Measurements from ENCODE around the gene DIPK1A.

The DIPK1A gene

DNA sequence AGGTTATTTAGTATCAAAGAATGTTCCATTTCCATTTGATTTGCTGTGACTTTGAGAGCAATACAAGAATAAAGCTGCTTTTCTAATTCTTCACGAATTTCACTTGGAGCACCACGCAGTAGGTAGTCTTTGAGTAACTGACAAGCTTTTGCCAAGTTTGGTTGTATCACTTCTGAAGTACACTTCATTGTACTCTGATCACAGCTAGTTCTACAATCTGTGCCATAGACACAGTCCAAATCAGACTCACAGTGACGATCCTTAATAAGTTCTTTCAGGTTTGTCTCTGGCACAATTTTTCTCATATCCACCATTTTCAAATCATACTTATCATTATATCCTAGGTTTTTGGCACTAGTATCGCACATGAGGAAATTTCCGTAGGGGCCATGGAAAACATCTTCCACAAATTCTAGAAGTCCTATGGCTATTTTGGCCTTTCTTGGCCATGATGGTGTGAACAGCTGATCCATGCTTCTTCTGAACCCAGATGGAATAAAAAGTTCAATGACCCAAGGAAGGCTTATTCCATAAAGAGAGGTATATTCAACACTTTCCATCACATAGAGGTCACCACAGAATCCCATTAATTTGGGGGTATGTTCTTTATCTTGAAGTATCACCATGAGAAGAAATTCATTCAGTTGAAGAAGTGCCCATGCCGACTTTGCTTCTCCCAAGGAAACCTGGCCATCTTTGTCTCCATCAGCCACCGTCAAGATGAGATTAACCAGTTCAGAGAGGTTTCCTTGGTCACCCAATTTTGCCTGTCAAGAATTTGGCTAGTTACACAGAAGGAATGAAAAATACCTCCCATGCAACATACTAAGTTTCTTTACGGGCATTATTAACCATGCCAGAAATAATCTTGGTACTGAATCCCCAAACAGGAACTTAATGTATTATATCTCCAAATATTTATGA is 117.6 kb downstream of the DIPK1A start:
- DNase-seq = no peak

DNA sequence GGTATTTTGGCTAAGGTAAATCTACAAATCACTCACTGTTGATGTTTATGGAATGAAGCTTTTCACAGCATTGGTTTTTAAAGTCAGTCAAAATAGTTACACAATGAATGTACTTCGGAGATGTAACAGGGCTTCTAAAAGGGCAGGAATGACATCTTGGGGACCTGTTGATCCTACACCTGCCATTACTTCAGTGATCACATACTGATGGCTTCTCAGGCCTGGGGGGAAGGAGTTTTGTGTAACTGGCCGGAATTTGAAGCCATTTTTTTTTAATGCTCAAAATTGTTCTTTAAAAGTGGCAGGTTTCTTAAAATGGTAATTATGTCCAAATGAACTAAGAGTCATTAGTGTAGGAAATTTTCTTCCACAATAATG is 118.2 kb downstream of the DIPK1A start:
- DNase-seq = no peak

DNA sequence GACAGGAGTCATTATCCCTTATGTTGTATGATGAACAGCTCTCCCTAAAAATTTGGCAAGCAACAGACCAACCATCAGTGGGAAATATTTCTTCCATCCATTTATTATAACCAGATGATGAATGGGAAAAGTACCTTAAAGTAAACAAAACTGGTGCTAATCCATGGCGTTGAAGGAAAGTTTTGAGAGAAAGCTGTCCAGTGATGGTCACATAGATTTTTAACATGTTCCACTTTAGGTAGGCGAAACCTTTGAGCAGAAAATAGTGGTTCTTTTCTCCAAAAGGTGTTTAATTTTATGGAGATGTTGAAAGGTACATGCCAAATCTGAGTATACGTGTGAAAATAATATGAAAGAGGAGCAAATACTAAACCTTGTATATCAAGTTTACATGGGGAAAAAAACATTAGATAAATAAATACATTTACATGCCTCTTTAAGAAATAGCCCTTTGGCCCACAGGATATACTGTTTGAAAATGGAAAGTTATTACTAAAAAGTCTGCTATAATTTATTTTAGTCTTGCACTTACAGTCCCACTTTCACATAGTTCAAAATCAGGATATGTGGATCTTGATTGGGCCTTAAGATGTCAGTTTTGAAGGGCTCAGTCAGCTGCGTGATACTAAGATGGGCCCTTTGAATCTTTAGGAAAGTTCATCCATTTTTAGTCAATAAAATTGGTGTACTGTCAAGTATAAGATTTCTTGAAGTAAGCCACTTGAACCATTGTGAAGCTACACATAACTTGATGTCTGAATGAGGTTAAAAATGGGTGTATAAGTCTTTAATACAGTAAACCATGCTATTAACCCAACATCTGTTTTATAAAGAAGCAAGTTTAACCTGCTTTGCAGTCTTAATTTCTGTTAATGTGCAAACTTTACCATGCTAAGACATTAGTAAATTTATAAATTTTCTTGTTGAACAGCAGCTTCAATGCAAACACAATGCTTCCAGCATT is 118.9 kb downstream of the DIPK1A start:
- no peak for DNase-seq

- DNase-seq = no peak
These were observed 120.7 kb downstream of the DIPK1A start for GRCh38 chr1:92840600-92840999.

DNA sequence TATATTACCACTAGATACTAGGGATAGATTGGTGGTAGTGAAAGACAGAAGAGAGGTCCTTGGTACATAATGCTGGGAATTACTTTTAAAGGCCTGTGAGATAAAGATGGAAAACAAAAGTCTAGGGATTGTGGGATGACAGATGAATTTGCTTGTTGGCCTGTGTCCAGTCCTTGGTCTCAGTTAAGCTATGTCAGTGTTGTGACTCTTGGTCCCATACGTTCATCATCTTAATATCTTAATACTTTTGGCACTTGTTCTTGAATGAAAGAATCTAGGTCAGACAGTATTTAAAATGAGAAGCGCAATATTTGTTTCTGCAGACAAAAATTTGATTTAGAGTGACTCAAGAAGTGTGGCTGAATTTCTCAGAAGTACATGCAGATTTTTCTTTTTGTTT is 121.8 kb downstream of the DIPK1A start:
- no peak for DNase-seq

DNA sequence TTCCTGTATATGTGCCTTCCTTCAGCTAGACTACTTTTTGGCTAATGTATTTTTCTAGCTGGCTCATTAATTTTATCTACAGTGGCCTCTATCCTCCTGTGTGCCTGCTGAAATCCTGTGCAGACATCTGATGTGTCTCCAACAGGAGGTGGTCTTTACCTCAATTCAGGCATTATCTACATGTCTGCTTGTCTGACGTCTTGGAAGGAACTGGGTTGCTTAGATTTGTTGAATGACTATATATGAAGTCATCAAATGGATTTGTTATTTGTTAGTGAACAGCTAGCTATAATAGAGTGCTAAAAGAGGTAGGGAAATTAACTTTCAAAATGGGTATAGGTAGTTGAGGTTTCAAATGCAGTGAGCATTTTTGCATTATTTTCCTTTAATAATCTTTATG is 122.7 kb downstream of the DIPK1A start:
- no peak for DNase-seq

DNA sequence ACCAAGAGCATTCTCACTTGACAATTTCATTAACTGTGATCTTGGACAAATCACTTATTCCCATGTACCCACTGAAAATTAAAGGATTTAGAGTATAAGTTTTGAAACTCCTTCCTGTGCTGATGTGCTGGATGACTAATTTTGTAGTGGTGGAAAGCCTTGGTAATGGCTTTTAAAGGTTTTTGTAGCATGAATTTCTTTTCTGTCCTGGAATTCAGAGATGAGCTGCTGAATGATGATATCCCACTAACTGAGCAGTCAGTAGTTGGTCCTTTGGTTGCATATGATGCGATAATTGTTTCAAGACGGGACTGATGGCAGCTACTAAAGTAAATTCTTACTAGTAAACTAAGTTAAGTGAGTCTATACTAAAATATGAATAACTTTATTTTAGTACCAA is 124.2 kb downstream of the DIPK1A start:
- no peak for DNase-seq

DNA sequence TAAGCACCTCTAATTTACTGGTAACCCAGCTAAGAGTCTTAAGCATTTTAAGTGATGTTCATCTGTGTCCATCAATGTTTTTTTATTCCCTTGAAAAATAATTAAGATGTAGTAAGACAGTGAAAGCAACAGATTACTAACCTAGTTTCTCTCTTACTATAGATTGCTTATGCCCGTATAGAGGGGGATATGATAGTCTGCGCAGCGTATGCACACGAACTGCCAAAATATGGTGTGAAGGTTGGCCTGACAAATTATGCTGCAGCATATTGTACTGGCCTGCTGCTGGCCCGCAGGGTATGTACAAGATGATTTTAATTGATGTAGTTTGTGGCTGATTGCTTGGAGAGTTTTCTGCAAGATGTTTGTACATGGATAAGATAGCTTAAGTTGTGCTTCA is 126.6 kb downstream of the DIPK1A start:
- DNase-seq = no peak

DNA sequence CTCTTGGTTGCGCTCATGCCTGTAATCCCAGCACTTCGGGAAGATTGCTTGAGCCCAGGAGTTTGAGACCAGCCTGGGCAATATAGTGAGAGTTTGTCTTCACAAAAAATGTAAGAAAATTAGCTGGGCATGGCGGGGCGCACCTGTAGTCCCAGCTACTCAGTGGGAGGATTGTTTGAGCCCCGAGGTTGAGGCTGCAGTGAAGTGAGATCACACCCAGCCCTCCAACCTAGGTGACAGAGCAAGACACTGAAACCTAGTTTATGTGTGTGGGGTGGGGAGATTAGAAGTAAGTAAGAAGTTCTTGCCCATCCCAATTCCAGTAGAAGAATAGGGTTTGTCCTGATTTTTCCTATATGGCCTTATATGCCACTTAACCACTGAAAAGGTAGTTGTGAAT is 127.4 kb downstream of the DIPK1A start:
- no peak for DNase-seq

DNA sequence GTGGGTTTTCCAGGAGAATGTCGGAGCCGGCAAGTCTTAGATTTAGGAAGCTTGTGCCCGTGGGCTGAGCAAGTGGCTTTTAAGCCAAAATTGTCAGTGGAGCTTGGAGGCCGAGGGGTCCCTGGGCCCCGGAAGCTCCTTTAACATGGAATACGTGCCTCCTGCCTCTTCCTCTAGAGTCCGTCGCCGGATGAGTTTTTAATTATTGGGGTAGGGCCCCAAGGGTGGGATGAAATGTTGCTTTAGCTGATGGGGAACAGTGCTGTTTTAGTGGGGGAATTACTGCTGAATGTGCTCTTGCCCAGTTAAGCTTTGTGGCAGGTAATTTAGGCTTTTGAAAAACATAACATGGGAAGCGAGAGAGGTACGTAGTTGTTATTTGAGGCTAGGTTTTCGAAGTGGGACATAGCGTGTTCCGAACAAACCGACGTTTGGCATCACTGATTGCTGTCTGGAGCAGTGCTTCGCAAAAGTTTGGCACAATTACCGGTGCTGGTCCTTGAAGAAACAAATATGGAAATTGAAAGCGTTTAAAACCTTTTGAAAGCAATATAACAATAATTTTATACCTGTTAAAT is 128.6 kb downstream of the DIPK1A start:
- peak in 2 of 56 donors; percentile 33 to 57 for DNase-seq

- DNase-seq = peak; percentile 76 to 98 (median 93)
These were observed 129.3 kb downstream of the DIPK1A start, which contains the start of gene RPL5 for GRCh38 chr1:92831762-92832536. RPL5 (plus strand) TSS chr1:92832040; CDS start chr1:92832115, 75 bp downstream.

DNA sequence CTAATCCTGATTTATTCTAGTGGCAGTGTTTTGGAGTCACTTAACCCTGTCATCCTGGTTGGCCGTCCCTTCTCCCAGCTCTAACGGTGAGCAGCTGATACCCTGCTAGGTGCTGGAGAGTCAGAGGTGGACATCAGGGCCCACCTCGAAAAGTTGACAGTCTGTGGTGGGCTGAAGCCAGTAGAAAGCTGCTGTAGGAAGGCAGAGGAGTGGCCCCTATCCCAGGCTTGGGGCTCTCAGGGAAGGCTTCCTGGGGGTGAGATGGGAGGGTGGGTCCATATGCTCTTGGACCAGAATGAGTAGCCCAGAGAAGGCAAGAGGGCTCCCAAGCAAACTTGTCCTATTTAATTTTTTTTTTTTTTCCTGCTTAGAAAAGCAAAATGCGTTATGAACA is 129.9 kb downstream of the DIPK1A start:
- DNase-seq = peak in 1 of 56 donors; percentile 24

DNA sequence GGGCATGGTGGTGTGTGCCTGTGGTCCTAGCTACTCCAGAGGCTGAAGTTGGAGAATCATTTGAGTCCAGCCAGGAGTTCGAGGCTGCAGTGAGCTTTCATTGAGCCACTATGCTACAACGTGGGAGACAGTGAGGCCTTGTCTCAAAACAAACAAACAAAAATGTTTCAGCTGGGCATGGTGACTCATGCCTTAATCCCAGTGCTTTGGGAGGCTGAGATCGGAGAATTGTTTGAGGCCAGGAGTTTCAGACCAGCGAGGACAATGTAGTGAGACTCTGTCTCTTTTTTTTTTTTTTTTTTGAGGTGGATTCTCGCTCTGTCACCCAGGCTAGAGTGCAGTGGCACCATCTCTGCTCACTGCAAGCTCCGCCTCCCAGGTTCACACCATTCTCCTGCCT is 134.5 kb downstream of the DIPK1A start:
- no peak for DNase-seq

- no peak for DNase-seq
These were observed 138.4 kb downstream of the DIPK1A start for GRCh38 chr1:92822879-92823278.

DNA sequence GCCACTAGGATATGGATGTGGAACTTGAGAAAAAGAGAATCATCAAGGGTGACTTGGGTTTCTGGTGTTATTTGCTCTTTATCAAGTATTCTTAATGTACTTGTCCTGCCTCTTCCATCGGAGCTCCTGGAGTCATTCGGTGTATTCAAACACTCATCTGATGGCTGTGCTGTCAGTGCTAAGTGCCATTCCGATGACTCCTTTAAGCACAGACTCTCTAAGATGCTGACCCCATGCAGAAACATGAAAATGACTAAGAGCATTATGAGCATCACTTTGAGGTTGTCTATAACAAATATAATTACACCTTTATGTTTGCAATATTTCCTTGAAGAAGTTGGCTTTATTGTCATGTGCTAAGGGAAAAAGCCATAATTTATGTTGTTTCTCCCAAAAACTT is 140.7 kb downstream of the DIPK1A start:
- no peak for DNase-seq

- DNase-seq = no peak
These were observed 141.2 kb downstream of the DIPK1A start for GRCh38 chr1:92820024-92820423.

GRCh38 chr1:92817986-92818764 is 143.1 kb downstream of the DIPK1A start:
- DNase-seq = peak in 2 of 56 donors; percentile 1 to 11

GRCh38 chr1:92817137-92817697 is 144.0 kb downstream of the DIPK1A start:
- no peak for DNase-seq

DNA sequence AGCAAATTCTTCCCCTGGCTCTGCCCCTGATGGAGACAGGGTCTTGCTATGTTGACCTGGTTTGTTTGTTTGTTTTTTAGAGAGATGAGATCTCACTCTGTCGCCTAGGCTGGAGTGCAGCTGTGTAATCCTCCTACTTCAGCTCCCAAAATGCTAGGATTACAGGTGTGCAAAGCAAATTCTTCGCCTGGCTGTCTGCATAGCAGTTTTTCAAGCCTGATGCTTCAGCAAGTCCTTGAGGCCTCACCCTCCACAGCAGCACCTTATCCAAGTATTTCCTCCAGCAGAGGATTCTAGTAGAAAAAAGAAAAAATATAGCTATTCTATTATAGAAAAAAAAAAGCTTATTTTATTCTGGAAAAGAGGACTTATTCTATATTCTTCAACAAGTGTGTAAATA is 144.5 kb downstream of the DIPK1A start:
- DNase-seq = no peak

GRCh38 chr1:92808381-92808780 is 152.9 kb downstream of the DIPK1A start:
- no peak for DNase-seq
